ENCODE measurements around the gene PLXNA2. TPM values are rescaled to one million over a fixed set of nuclear protein-coding genes. Genes with fewer than 3 reads are reported as not detected.

PLXNA2 gene
- total RNA-seq, 4 donors from 2014 or later: 26.9 to 54.0 (median 46.1) TPM

DNA sequence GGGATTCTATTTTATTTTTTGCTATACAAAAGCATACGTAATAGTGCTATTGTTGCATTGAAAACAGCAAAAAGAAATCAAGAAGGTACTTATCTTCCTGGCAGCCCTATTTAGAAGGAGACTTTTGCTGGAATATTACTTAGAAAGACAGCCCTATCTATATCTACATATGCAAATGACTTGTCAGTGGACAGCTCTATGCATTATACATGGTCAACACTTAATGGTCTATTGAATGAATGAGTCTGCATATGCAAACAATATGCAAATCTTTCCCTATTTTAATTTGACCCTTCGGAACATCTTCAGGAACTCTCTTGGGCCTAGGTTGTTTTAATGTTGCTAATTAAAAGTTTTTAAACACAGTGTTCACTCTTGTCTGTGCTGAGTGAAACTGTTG lies 110.8 kb downstream of the PLXNA2 start:
- H3K4me1 ChIP-seq: peaks cover 4 to 47% (median 14%) of the 10 kb centered on the region in 3 donors
- WGBS, 2 donors: 88% methylated on average over 2 of the region's 2 CpGs
- intact Hi-C loops (cut with DNase I): loop anchor here (10.0 kb wide), 1 partner anchor 51 kb away; no protein-coding TSS in a partner anchor

DNA sequence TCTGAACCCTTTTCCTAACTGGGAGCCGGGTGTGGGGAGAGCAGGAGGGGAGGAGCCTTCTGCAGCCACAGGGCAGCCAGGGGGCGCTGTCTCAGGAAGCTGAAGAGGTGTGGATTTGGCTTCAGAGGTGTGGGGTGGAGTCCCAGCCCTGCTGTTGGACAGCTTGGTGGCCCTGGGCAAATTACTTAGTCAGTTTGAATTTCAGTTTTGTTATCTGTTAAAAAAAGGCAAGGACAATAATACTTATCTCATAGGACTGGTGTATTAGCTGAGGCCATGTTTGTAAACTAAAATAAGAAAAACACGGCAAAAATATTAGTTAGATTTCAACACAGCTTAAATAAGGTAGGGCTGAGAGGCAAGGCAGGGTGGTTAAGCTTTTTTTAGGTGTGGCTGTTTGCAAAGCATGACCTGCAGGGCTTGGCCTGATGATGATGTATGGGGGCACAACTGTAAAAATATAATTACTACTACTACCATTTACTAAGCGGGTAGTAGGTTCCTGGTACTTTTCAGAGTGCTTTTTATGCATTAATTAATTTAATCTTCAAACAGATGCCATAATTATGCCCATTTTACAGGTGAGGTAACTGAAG lies 111.8 kb downstream of the PLXNA2 start:
- no peak for TF ChIP-seq POLR2A (IDR thresholded peaks at IDR 0.05)
- TF ChIP-seq, protein P1, sequence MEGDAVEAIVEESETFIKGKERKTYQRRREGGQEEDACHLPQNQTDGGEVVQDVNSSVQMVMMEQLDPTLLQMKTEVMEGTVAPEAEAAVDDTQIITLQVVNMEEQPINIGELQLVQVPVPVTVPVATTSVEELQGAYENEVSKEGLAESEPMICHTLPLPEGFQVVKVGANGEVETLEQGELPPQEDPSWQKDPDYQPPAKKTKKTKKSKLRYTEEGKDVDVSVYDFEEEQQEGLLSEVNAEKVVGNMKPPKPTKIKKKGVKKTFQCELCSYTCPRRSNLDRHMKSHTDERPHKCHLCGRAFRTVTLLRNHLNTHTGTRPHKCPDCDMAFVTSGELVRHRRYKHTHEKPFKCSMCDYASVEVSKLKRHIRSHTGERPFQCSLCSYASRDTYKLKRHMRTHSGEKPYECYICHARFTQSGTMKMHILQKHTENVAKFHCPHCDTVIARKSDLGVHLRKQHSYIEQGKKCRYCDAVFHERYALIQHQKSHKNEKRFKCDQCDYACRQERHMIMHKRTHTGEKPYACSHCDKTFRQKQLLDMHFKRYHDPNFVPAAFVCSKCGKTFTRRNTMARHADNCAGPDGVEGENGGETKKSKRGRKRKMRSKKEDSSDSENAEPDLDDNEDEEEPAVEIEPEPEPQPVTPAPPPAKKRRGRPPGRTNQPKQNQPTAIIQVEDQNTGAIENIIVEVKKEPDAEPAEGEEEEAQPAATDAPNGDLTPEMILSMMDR (IDR thresholded peaks at IDR 0.05): peak; percentile 53 to 96 (median 87)
- peak; percentile 3 for DNase-seq
- WGBS, 2 donors: 33 to 47% methylated on average over 3 of the region's 4 CpGs
- H3K36me3 ChIP-seq: peaks cover 0 to 67% (median 0%) of the 10 kb centered on the region in 3 donors
- no peaks in the 10 kb centered on the region for H3K27me3 ChIP-seq
- intact Hi-C loops (cut with DNase I): loop anchor here (10.0 kb wide), 1 partner anchor 52 kb away; no protein-coding TSS in a partner anchor
- H3K9me3 ChIP-seq: no peaks in the 10 kb centered on the region
- peaks cover 4 to 47% (median 14%) of the 10 kb centered on the region in 3 donors for H3K4me1 ChIP-seq
- peak overlapping the region in 3 of 4 donors; percentile 37 to 67 (median 43) for H3K27ac ChIP-seq
- no peak overlapping the region for H3K4me3 ChIP-seq

More for the DNA sequence above, 110.8 kb downstream of the PLXNA2 start:
- Histone ChIP-seq H3K27ac (no peak overlapping the region), H3K9me3 (no peaks in the 10 kb centered on the region), H3K4me3 (no peak overlapping the region), H3K27me3 (no peaks in the 10 kb centered on the region), H3K36me3 (peaks cover 0 to 67% (median 0%) of the 10 kb centered on the region in 3 donors)
- DNase-seq: no peak
- no peak for TF ChIP-seq POLR2A (IDR thresholded peaks at IDR 0.05)
- TF ChIP-seq, protein P1 (IDR thresholded peaks at IDR 0.05): no peak

DNA sequence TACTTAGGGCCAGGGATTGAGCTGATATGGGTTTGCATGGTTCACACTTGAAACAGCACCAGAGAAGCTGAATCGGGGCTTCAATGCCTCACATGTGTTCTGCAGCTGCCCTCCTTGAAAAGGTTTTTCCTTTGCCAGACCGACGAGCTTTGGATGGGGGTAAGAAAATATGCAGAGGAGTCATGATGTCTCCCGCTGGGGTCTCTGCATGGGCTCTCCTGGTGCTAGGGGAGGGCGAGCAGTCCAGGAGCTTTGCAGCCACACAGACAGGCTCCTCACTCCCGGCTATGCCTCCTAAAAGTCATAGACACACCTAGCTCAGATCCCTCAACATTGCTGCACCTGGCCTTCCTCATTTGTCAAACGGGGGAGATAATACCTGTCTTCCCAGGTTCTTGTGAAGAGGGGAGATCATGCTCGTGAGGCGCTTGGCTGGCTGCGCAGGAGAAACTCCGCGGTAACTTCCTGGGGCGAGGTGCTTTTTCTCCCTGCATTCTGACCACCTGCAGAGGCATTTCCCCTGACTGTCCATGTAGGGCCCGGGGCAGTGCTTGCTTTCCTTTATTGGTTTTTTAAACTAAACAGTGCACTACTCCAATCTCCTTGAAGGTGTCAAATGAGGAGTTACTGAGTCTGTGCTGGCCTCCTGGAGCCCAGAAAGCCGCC lies 112.4 kb downstream of the PLXNA2 start:
- DNase-seq: no peak
- peaks cover 4 to 47% (median 14%) of the 10 kb centered on the region in 3 donors for H3K4me1 ChIP-seq
- peak overlapping the region in 2 of 4 donors; percentile 43 to 67 for H3K27ac ChIP-seq
- H3K4me3 ChIP-seq: no peak overlapping the region
- peaks cover 0 to 63% (median 0%) of the 10 kb centered on the region in 3 donors for H3K36me3 ChIP-seq
- no peaks in the 10 kb centered on the region for H3K27me3 ChIP-seq
- intact Hi-C loops (cut with DNase I): loop anchor here (10.0 kb wide), 1 partner anchor 53 kb away; no protein-coding TSS in a partner anchor
- WGBS, 2 donors: 43 to 45% methylated on average over 9 to 13 of the region's 15 CpGs
- no peaks in the 10 kb centered on the region for H3K9me3 ChIP-seq
- TF ChIP-seq, protein P1 (IDR thresholded peaks at IDR 0.05): no peak
- no peak for TF ChIP-seq POLR2A (IDR thresholded peaks at IDR 0.05)

DNA sequence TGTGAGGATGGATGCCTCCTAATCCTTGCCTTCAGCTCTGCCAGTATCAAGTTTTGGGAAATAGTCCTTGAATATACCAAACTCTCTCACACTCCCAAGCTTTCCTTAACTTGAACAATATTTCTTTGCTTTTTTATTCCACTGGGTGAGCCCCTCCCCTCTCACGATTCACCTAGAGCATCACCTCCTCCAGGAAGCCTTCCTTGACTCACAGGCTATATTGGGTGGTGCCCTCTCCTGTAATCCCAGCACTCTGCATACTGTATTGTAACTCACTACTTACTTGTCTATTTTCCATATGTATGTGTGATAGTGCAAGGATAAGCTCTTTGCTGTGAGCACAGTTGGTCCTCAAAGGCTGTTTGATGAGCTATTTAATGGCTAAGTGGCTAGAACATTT lies 114.7 kb downstream of the PLXNA2 start:
- Histone ChIP-seq H3K36me3 (peaks cover 0 to 60% (median 0%) of the 10 kb centered on the region in 3 donors), H3K4me1 (peaks cover 4 to 28% (median 7%) of the 10 kb centered on the region in 3 donors), H3K27me3 (no peaks in the 10 kb centered on the region), H3K27ac (no peak overlapping the region), H3K4me3 (no peak overlapping the region), H3K9me3 (no peaks in the 10 kb centered on the region)
- TF ChIP-seq POLR2A (IDR thresholded peaks at IDR 0.05): no peak
- TF ChIP-seq, protein P1 (IDR thresholded peaks at IDR 0.05): no peak
- 89 to 95% methylated on average over 1 of the region's 1 CpG for WGBS, 2 donors
- no peak for DNase-seq
- intact Hi-C loops (cut with DNase I): loop anchor here (10.0 kb wide), 1 partner anchor 115 kb away; the partner anchor contains the start of gene PLXNA2

DNA sequence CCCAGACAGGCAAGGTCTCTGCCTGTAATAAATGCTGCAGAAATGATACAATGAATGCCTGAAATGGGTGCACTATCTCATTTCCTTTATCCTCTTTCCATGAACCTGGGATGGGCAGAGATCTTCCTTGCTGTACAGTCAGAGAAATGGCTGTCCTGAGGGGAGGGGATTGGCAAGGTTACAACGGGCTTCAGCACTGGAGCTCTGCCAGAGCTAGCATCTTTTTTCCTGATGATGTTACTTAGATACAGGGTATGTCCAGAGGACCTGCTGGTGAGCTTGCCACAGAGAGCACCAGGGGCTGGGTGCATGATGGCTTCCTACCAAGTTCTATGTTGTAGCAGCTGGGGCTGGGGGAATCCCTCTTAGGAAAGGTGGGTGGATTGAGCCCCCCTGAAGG lies 115.1 kb downstream of the PLXNA2 start:
- Histone ChIP-seq H3K36me3 (peaks cover 0 to 56% (median 0%) of the 10 kb centered on the region in 3 donors), H3K27ac (no peak overlapping the region), H3K9me3 (no peaks in the 10 kb centered on the region), H3K4me3 (no peak overlapping the region), H3K4me1 (peaks cover 4 to 24% (median 7%) of the 10 kb centered on the region in 3 donors), H3K27me3 (no peaks in the 10 kb centered on the region)
- TF ChIP-seq, protein P1 (IDR thresholded peaks at IDR 0.05): no peak
- TF ChIP-seq POLR2A (IDR thresholded peaks at IDR 0.05): no peak
- 8 to 18% methylated on average over 1 of the region's 1 CpG for WGBS, 2 donors
- intact Hi-C loops (cut with DNase I): loop anchor here (10.0 kb wide), 1 partner anchor 116 kb away; the partner anchor contains the start of gene PLXNA2
- no peak for DNase-seq

All from esophagus squamous epithelium (tissue), 5 donors.